Stimulated activated CD8-positive, alpha-beta memory T cell treated with anti-CD3 and anti-CD28 coated beads, Interleukin-7, amount 100 ng/mL, for 4 hours (primary cell): Measurements from ENCODE around the gene CA12.
"Not testable (repeated sequence)": the region's sequence is repeated elsewhere in the genome, so short reads cannot be mapped to it uniquely, and the experiment has no call there.

Experiments used
- DNase-seq, 2 donors: peaks; one replicate each; pipeline ENCODE4 v3.0.0-alpha.2; 2020; ENCODE audit warnings: low read depth in 2 of 2

Gene CA12

GRCh38 chr15:63358241-63359029 is 23.2 kb downstream of the CA12 start:
- DNase-seq = no peak

- no peak for DNase-seq
Measured at GRCh38 chr15:63357731-63358130, 23.9 kb downstream of the CA12 start.

GRCh38 chr15:63357061-63357460 is 24.6 kb downstream of the CA12 start:
- no peak for DNase-seq

- no peak for DNase-seq
Measured at GRCh38 chr15:63354821-63355650, 26.6 kb downstream of the CA12 start.

- no peak for DNase-seq
Measured at GRCh38 chr15:63353887-63354286, 27.8 kb downstream of the CA12 start.

GRCh38 chr15:63353261-63353660 is 28.4 kb downstream of the CA12 start:
- DNase-seq = no peak

- DNase-seq = no peak
Measured at GRCh38 chr15:63352808-63353207, 28.8 kb downstream of the CA12 start.

- DNase-seq = no peak
Measured at GRCh38 chr15:63351170-63351569, 30.5 kb downstream of the CA12 start.

GRCh38 chr15:63350178-63350621 is 31.4 kb downstream of the CA12 start:
- no peak for DNase-seq

- DNase-seq = no peak
Measured at GRCh38 chr15:63349621-63350020, 32.0 kb downstream of the CA12 start.

- DNase-seq = no peak
Measured at GRCh38 chr15:63349156-63349555, 32.5 kb downstream of the CA12 start.

- DNase-seq = no peak
Measured at GRCh38 chr15:63348392-63348791, 33.3 kb downstream of the CA12 start.

GRCh38 chr15:63347074-63347857 is 34.4 kb downstream of the CA12 start:
- no peak for DNase-seq

- no peak for DNase-seq
Measured at GRCh38 chr15:63345391-63345752, 36.3 kb downstream of the CA12 start.

- DNase-seq = no peak
Measured at GRCh38 chr15:63344731-63345390, 36.8 kb downstream of the CA12 start.

- not testable (repeated sequence) for DNase-seq
Measured at GRCh38 chr15:63342996-63343562, 38.6 kb downstream of the CA12 start.

- no peak for DNase-seq
Measured at GRCh38 chr15:63341898-63342297, 39.7 kb downstream of the CA12 start.

- DNase-seq = no peak
Measured at GRCh38 chr15:63340878-63341277, 40.8 kb downstream of the CA12 start.

- DNase-seq = no peak
Measured at GRCh38 chr15:63340353-63340752, 41.3 kb downstream of the CA12 start.

GRCh38 chr15:63339836-63340235 is 41.8 kb downstream of the CA12 start:
- no peak for DNase-seq

- DNase-seq = no peak
Measured at GRCh38 chr15:63339006-63339766, 42.5 kb downstream of the CA12 start.
